MM.1S (cell line): Measurements from ENCODE around the gene STK39.

Experiments used
- DNase-seq: peaks from one replicate; pipeline ENCODE4 v3.0.0-alpha.2; 2015
- H2AFZ ChIP-seq: fragments of 300-600 bp; sonication (generic); 2 replicates; pipeline ENCODE4 v1.6.0; 2016; ENCODE audit warnings: antibody characterized with exemption, low read length
- H3F3A ChIP-seq: fragments of 300-600 bp; sonication (generic); 2 replicates; pipeline ENCODE4 v1.6.1; 2016; ENCODE audit warnings: mild to moderate bottlenecking, antibody characterized with exemption, low read length, moderate library complexity, mixed read lengths; ENCODE audit not compliant: insufficient read depth
- H3K27ac ChIP-seq: fragments of 300-600 bp; sonication (generic); 2 replicates; pipeline ENCODE4 v1.5.1; 2016; ENCODE audit warnings: mild to moderate bottlenecking, low read length
- H3K27me3 ChIP-seq: fragments of 300-600 bp; sonication (generic); replicated peaks from 2 replicates; pipeline ENCODE4 v1.6.0; 2016; ENCODE audit warnings: low read length; ENCODE audit not compliant: insufficient read depth
- H3K36me3 ChIP-seq: fragments of 300-600 bp; sonication (generic); replicated peaks from 2 replicates; pipeline ENCODE4 v1.6.1; 2016; ENCODE audit warnings: mild to moderate bottlenecking, low read length, mixed read lengths; ENCODE audit not compliant: insufficient read depth
- H3K4me1 ChIP-seq: fragments of 300-600 bp; sonication (generic); 2 replicates; pipeline ENCODE4 v1.6.1; 2016; ENCODE audit warnings: low read length, mixed read lengths
- H3K4me2 ChIP-seq: fragments of 300-600 bp; sonication (generic); 2 replicates; pipeline ENCODE4 v1.6.0; 2016; ENCODE audit warnings: low read depth, low read length
- H3K4me3 ChIP-seq: fragments of 300-600 bp; sonication (generic); 2 replicates; pipeline ENCODE4 v1.5.1; 2016; ENCODE audit warnings: low read length, mixed read lengths
- H3K79me2 ChIP-seq: fragments of 300-600 bp; sonication (generic); 2 replicates; pipeline ENCODE4 v1.6.1; 2016; ENCODE audit warnings: mixed run types, low read length, mixed read lengths
- H3K9ac ChIP-seq: fragments of 300-600 bp; sonication (generic); 2 replicates; pipeline ENCODE4 v1.6.1; 2016; ENCODE audit warnings: low read length, mixed read lengths
- H3K9me2 ChIP-seq: fragments of 300-600 bp; sonication (generic); replicated peaks from 2 replicates; pipeline ENCODE4 v1.6.1; 2016; ENCODE audit warnings: mild to moderate bottlenecking, low read length, mixed read lengths; ENCODE audit not compliant: insufficient read depth
- H3K9me3 ChIP-seq: fragments of 300-600 bp; sonication (generic); replicated peaks from 2 replicates; pipeline ENCODE4 v1.6.1; 2016; ENCODE audit warnings: mild to moderate bottlenecking, low read length, mixed read lengths; ENCODE audit not compliant: insufficient read depth
- H4K20me1 ChIP-seq: fragments of 300-600 bp; sonication (generic); 2 replicates; pipeline ENCODE4 v1.6.1; 2016; ENCODE audit warnings: mild to moderate bottlenecking, low read length, moderate library complexity, mixed read lengths; ENCODE audit not compliant: insufficient read depth
- EZH2 ChIP-seq: fragments of 300-600 bp; sonication (generic); optimal IDR thresholded peaks from 2 replicates; pipeline ENCODE3; 2017; ENCODE audit warnings: low read depth, mild to moderate bottlenecking, antibody characterized with exemption, low read length, mixed read lengths
- EZH2phosphoT487 ChIP-seq: fragments of 300-600 bp; sonication (generic); IDR thresholded peaks from 2 replicates; pipeline ENCODE4 v1.6.1; 2018; ENCODE audit warnings: antibody characterized with exemption, low read length
- TF ChIP-seq, protein P1 (sequence below): fragments of 300-600 bp; sonication (generic); IDR thresholded peaks from 2 replicates; pipeline ENCODE4 v1.5.1; 2016; ENCODE audit warnings: antibody characterized with exemption, low read length, mixed read lengths

STK39 gene

DNA sequence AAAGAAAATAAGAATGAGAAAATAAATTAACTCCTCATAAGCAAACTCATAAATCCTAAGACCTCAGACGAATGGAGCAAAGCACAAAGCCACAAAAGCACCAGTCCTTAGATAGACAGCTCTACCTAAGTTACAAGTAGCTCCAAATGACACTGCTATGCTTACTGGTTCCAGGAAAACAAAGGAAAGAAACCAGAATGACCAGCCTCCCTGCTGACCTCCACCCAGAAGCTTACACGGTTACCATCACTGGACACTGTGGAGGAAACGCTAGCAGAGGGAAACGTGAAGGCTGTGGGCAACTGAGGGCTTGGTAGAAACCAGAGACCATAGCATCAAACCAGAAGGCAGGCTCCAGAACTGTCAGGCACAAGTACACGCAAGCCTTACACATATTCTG, 67.8 kb downstream of the STK39 start:
- no peak overlapping the region for H3K4me2 ChIP-seq
- H3F3A ChIP-seq, result no peaks in the 10 kb centered on the region
- no peak overlapping the region for H3K27ac ChIP-seq
- no peaks in the 10 kb centered on the region for H3K27me3 ChIP-seq
- no peak overlapping the region for H2AFZ ChIP-seq
- TF ChIP-seq EZH2phosphoT487 (no peak), EZH2 (no peak)
- TF ChIP-seq, protein P1, sequence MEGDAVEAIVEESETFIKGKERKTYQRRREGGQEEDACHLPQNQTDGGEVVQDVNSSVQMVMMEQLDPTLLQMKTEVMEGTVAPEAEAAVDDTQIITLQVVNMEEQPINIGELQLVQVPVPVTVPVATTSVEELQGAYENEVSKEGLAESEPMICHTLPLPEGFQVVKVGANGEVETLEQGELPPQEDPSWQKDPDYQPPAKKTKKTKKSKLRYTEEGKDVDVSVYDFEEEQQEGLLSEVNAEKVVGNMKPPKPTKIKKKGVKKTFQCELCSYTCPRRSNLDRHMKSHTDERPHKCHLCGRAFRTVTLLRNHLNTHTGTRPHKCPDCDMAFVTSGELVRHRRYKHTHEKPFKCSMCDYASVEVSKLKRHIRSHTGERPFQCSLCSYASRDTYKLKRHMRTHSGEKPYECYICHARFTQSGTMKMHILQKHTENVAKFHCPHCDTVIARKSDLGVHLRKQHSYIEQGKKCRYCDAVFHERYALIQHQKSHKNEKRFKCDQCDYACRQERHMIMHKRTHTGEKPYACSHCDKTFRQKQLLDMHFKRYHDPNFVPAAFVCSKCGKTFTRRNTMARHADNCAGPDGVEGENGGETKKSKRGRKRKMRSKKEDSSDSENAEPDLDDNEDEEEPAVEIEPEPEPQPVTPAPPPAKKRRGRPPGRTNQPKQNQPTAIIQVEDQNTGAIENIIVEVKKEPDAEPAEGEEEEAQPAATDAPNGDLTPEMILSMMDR, result no peak
- no peaks in the 10 kb centered on the region for H4K20me1 ChIP-seq
- no peaks in the 10 kb centered on the region for H3K36me3 ChIP-seq
- no peaks in the 10 kb centered on the region for H3K9me2 ChIP-seq
- no peak for DNase-seq
- no peak overlapping the region for H3K4me3 ChIP-seq
- H3K9ac ChIP-seq, result no peak overlapping the region
- H3K9me3 ChIP-seq, result no peaks in the 10 kb centered on the region
- H3K79me2 ChIP-seq, result no peaks in the 10 kb centered on the region
- H3K4me1 ChIP-seq, result no peaks in the 10 kb centered on the region

DNA sequence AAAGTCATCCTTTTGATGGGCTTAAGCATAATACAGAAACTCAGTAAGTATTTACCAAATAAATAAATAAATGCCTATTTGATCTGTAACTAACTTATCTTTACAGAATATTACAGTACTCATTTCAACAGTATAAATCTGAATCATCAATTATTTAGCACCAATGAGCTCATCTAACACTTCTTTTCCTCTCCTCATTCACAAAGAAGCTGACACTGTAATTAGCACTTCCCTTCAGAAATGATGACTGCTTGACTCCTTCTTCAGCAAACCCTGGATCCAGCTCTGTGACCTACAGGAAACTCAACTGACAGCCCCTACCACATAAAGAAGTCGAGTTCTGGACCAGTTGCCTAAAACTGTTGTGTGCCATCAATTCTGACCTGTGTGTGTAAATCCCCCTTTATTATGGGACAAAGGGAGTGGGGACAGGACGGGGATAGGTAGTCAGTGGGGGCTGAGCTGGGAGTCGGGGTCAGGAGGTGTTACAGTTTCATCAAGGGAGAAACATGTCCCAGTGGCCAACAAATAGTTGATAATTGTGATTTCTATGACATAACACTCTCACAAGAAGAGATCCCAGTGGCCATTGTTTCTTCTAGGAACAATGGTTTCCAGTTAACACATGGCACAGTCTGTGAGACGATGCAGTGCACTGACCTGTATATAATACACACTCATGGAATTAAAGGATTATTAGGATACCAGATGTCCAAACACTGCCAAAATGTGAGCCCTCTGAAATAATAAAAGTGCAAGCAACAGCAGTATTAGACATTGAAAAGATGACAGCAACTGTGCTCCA, 68.7 kb downstream of the STK39 start:
- H3K79me2 ChIP-seq, result no peaks in the 10 kb centered on the region
- H3K9me2 ChIP-seq, result no peaks in the 10 kb centered on the region
- no peaks in the 10 kb centered on the region for H4K20me1 ChIP-seq
- H3K9me3 ChIP-seq, result no peaks in the 10 kb centered on the region
- H3K36me3 ChIP-seq, result no peaks in the 10 kb centered on the region
- TF ChIP-seq EZH2phosphoT487, result no peak
- no peak for TF ChIP-seq EZH2
- TF ChIP-seq, protein P1, result no peak
- H3K9ac ChIP-seq, result no peak overlapping the region
- H3K4me1 ChIP-seq, result no peaks in the 10 kb centered on the region
- DNase-seq, result no peak
- H2AFZ ChIP-seq, result no peak overlapping the region
- no peak overlapping the region for H3K27ac ChIP-seq
- H3K4me3 ChIP-seq, result no peak overlapping the region
- H3K4me2 ChIP-seq, result no peak overlapping the region
- no peaks in the 10 kb centered on the region for H3K27me3 ChIP-seq
- H3F3A ChIP-seq, result no peaks in the 10 kb centered on the region

DNA sequence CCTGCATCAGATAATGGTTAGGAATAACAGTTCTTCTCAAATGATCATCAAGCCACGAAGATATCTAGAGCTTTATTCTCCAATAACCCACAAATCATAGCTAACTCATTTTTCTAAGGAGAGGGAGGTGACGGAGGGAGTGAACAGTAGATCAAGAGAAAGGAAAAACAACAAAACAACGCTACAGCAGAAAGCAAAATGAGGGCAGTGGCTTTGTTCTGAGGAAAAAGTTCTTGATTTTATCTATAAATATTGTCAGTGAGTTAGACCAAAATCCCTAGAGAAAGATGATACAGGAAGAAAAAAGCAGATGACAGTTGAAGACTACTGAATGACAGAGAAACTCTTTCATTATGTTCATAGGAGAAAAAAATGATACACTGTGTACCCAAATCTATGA, 71.0 kb downstream of the STK39 start:
- TF ChIP-seq, protein P1, result no peak
- TF ChIP-seq EZH2phosphoT487, result no peak
- TF ChIP-seq EZH2, result no peak
- no peak overlapping the region for H3K4me2 ChIP-seq

More for the DNA sequence above, 71.0 kb downstream of the STK39 start:
- DNase-seq, result no peak
- Histone ChIP-seq H3K36me3 (no peaks in the 10 kb centered on the region), H3K9ac (no peak overlapping the region), H2AFZ (no peak overlapping the region), H3K9me3 (no peaks in the 10 kb centered on the region), H3K27me3 (no peaks in the 10 kb centered on the region), H3K27ac (no peak overlapping the region), H3K9me2 (no peaks in the 10 kb centered on the region), H3K4me3 (no peak overlapping the region), H3F3A (no peaks in the 10 kb centered on the region), H3K4me1 (no peaks in the 10 kb centered on the region), H3K79me2 (no peaks in the 10 kb centered on the region), H4K20me1 (no peaks in the 10 kb centered on the region)
